ENCODE data around the gene CBX7. TPM values are rescaled to one million over a fixed set of nuclear protein-coding genes. Genes with fewer than 3 reads are reported as not detected.

The CBX7 gene
- total and polyA plus RNA-seq, 9 donors: 2.4 to 5.1 (median 3.2) TPM

GRCh38 chr22:39092111-39092862 is 60.2 kb downstream of the CBX7 start:
- no peaks in the 10 kb centered on the region for H3K9me3 ChIP-seq (replicated peaks; ENCODE audit: control insufficient read depth, low read depth, low read length)
- H3K4me3 ChIP-seq (ENCODE audit: low read length): no peak overlapping the region
- no peak for DNase-seq
- H3K36me3 ChIP-seq (ENCODE audit: control insufficient read depth, insufficient read depth, low read length): no peaks in the 10 kb centered on the region
- H3K27ac ChIP-seq (ENCODE audit: low read length): no peak overlapping the region
- peaks cover 7% of the 10 kb centered on the region for H3K4me1 ChIP-seq (ENCODE audit: control insufficient read depth, insufficient read depth, low read length)
- peaks cover 9% of the 10 kb centered on the region for H3K27me3 ChIP-seq (ENCODE audit: control insufficient read depth, insufficient read depth, low read length)
- 62% methylated on average over 6 of the region's 8 CpGs for WGBS (ENCODE audit: insufficient coverage)

DNA sequence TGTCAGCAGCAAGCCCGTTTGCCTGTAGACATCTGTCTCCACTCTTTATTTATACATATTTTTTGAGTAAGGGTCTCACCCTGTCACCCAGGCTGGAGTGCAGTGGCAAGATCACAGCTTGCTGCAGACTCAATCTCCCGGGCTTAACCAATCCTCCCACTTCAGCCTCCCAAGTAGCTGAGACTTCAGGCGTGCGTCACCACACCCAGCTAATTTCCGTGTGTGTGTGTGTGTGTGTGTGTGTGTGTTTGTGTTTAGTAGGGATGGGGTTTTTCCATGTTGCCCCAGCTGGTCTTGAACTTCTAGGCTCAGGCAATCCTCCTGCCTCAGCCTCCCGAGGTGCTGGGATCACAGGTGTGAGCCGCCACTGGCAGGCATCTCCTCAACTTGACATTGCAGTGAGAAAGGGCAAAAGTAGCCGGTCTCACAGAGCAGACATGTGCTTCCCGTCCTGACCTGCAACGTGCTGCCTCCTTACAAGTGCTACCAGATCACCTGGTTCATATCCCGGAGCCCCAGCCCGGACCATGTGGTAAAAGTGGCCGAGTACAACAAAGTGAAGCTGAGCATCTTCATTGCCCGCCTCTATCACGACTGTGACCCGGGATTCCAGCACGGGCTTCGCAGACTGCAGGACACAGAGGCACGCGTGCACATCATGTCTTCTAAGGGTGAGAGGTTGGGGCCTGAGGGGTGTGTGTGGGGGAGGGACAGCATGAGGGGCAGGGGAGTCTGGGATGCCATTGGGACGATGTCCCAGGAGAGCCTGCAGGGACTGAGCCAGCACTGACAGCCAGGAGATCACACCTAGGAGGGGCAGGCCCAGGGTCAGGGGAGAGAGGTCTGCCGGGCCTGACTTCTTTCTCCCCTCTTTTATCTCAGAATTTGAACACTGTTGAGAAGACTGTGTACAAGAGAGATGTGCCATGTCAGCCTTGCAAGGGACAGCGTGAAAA is 61.1 kb downstream of the CBX7 start:
- no peaks in the 10 kb centered on the region for H3K36me3 ChIP-seq (ENCODE audit: control insufficient read depth, insufficient read depth, low read length)
- WGBS (ENCODE audit: insufficient coverage): 72% methylated on average over 16 of the region's 23 CpGs
- peaks cover 7% of the 10 kb centered on the region for H3K4me1 ChIP-seq (ENCODE audit: control insufficient read depth, insufficient read depth, low read length)
- H3K9me3 ChIP-seq (replicated peaks; ENCODE audit: control insufficient read depth, low read depth, low read length): no peaks in the 10 kb centered on the region
- DNase-seq: no peak
- H3K27ac ChIP-seq (ENCODE audit: low read length): no peak overlapping the region
- H3K27me3 ChIP-seq (ENCODE audit: control insufficient read depth, insufficient read depth, low read length): peaks cover 9% of the 10 kb centered on the region
- no peak overlapping the region for H3K4me3 ChIP-seq (ENCODE audit: low read length)

DNA sequence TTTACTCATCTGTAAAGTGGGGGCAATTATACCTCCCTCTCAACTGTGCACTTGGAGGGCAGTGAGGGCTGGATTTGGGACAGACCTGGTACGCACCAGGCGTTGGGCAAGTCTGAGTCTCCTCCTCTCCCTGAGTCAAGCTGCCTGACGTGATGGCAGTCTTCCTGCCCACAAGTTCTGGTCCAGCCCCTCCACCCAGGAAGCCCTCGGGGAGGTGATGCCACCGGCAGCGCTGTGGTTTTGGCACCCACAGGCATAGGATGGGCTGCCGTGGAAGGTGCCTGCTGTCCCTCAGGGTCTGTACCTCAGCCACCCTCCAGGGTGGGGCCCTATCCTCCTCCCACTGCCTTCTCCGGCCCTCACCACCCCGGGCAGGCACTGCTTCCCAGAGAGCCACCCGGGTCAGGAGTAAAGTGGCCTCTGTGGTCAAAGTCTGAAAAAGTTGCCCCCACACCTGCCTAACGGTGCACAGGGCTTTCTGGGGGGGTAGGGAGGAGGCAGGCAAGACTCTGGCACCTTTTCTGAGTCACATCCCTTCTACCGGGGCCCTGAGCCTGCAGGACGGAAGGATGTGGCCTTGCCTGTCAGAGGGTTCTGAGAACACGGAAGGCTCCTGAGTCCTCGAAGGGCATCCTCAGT is 61.9 kb downstream of the CBX7 start:
- 82% methylated on average over 9 of the region's 15 CpGs for WGBS (ENCODE audit: insufficient coverage)

DNA sequence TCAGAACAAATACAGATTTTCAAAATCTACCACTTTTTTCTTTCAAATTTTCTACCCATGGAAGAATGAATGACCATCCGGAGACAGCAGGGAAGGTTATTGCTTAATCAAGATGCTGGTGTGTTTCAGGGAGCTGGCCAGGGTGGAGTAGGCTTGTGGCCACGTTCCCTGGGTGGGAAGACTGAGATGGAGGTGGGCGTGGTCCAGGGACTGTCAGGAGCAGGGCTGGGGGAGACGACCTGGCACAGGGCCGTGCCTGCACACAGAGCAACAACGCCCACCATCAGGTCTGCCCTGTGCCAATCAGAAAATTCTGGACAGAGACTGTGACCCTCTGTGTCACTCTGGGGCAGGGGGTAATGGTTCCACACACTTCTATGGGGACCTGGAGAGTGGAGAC is 62.6 kb downstream of the CBX7 start:
- DNase-seq: no peak
- Histone ChIP-seq H3K9me3 (replicated peaks; ENCODE audit: control insufficient read depth, low read depth, low read length) (no peaks in the 10 kb centered on the region), H3K36me3 (ENCODE audit: control insufficient read depth, insufficient read depth, low read length) (no peaks in the 10 kb centered on the region), H3K27me3 (ENCODE audit: control insufficient read depth, insufficient read depth, low read length) (peaks cover 9% of the 10 kb centered on the region), H3K27ac (ENCODE audit: low read length) (no peak overlapping the region), H3K4me3 (ENCODE audit: low read length) (no peak overlapping the region), H3K4me1 (ENCODE audit: control insufficient read depth, insufficient read depth, low read length) (peaks cover 7% of the 10 kb centered on the region)
- 71% methylated on average over 6 of the region's 6 CpGs for WGBS (ENCODE audit: insufficient coverage)

More for the DNA sequence above, 61.9 kb downstream of the CBX7 start:
- Histone ChIP-seq H3K4me1 (ENCODE audit: control insufficient read depth, insufficient read depth, low read length) (peaks cover 7% of the 10 kb centered on the region), H3K27me3 (ENCODE audit: control insufficient read depth, insufficient read depth, low read length) (peaks cover 9% of the 10 kb centered on the region), H3K4me3 (ENCODE audit: low read length) (no peak overlapping the region), H3K36me3 (ENCODE audit: control insufficient read depth, insufficient read depth, low read length) (no peaks in the 10 kb centered on the region), H3K27ac (ENCODE audit: low read length) (no peak overlapping the region), H3K9me3 (replicated peaks; ENCODE audit: control insufficient read depth, low read depth, low read length) (no peaks in the 10 kb centered on the region)
- DNase-seq: no peak

GRCh38 chr22:39088685-39089032 is 63.8 kb downstream of the CBX7 start:
- no peak overlapping the region for H3K4me3 ChIP-seq (ENCODE audit: low read length)
- H3K4me1 ChIP-seq (ENCODE audit: control insufficient read depth, insufficient read depth, low read length): peaks cover 7% of the 10 kb centered on the region
- H3K27ac ChIP-seq (ENCODE audit: low read length): no peak overlapping the region

GRCh38 chr22:39087881-39088684 is 64.4 kb downstream of the CBX7 start:
- Histone ChIP-seq H3K4me1 (ENCODE audit: control insufficient read depth, insufficient read depth, low read length) (peaks cover 7% of the 10 kb centered on the region), H3K27me3 (ENCODE audit: control insufficient read depth, insufficient read depth, low read length) (peaks cover 9% of the 10 kb centered on the region), H3K36me3 (ENCODE audit: control insufficient read depth, insufficient read depth, low read length) (no peaks in the 10 kb centered on the region), H3K4me3 (ENCODE audit: low read length) (no peak overlapping the region), H3K27ac (ENCODE audit: low read length) (no peak overlapping the region), H3K9me3 (replicated peaks; ENCODE audit: control insufficient read depth, low read depth, low read length) (no peaks in the 10 kb centered on the region)
- DNase-seq: peak; percentile 80
- WGBS (ENCODE audit: insufficient coverage): 28% methylated on average over 12 of the region's 18 CpGs

More at GRCh38 chr22:39088685-39089032, 63.8 kb downstream of the CBX7 start:
- H3K36me3 ChIP-seq (ENCODE audit: control insufficient read depth, insufficient read depth, low read length): no peaks in the 10 kb centered on the region
- H3K27me3 ChIP-seq (ENCODE audit: control insufficient read depth, insufficient read depth, low read length): peaks cover 9% of the 10 kb centered on the region
- H3K9me3 ChIP-seq (replicated peaks; ENCODE audit: control insufficient read depth, low read depth, low read length): no peaks in the 10 kb centered on the region
- DNase-seq: no peak
- WGBS (ENCODE audit: insufficient coverage): 62% methylated on average over 5 of the region's 5 CpGs

- DNase-seq: no peak
Observed at GRCh38 chr22:39087098-39087497, 65.4 kb downstream of the CBX7 start.

DNA sequence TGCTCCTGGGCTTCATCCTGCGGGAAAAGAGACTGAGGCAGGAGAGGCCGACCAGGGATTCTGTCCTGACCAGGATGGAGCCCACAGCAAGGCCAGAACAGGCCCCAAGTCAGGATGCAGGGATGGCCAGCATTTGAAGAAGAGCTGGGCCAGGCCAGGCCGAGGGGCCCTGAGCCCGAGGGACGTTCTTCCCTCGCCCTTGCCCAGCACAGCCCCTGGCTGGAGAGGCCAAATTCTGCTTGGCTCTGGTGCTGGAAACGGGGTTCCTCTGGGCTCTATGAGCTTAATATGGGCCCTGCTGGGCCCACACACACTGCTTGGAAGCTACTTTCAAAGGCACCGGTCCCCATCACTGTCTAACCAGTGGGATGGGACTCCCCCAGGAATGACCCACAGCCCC is 67.8 kb downstream of the CBX7 start:
- Histone ChIP-seq H3K36me3 (ENCODE audit: control insufficient read depth, insufficient read depth, low read length) (no peaks in the 10 kb centered on the region), H3K9me3 (replicated peaks; ENCODE audit: control insufficient read depth, low read depth, low read length) (no peaks in the 10 kb centered on the region), H3K4me3 (ENCODE audit: low read length) (no peak overlapping the region), H3K4me1 (ENCODE audit: control insufficient read depth, insufficient read depth, low read length) (peaks cover 7% of the 10 kb centered on the region), H3K27me3 (ENCODE audit: control insufficient read depth, insufficient read depth, low read length) (peaks cover 3% of the 10 kb centered on the region), H3K27ac (ENCODE audit: low read length) (no peak overlapping the region)
- WGBS (ENCODE audit: insufficient coverage): 84% methylated on average over 8 of the region's 8 CpGs
- DNase-seq: no peak

More at GRCh38 chr22:39087098-39087497, 65.4 kb downstream of the CBX7 start:
- Histone ChIP-seq H3K4me1 (ENCODE audit: control insufficient read depth, insufficient read depth, low read length) (peaks cover 7% of the 10 kb centered on the region), H3K4me3 (ENCODE audit: low read length) (no peak overlapping the region), H3K27me3 (ENCODE audit: control insufficient read depth, insufficient read depth, low read length) (peaks cover 6% of the 10 kb centered on the region), H3K9me3 (replicated peaks; ENCODE audit: control insufficient read depth, low read depth, low read length) (no peaks in the 10 kb centered on the region), H3K36me3 (ENCODE audit: control insufficient read depth, insufficient read depth, low read length) (no peaks in the 10 kb centered on the region), H3K27ac (ENCODE audit: low read length) (no peak overlapping the region)
- 74% methylated on average over 5 of the region's 6 CpGs for WGBS (ENCODE audit: insufficient coverage)

- no peak overlapping the region for H3K27ac ChIP-seq (ENCODE audit: low read length)
- DNase-seq: no peak
- no peaks in the 10 kb centered on the region for H3K36me3 ChIP-seq (ENCODE audit: control insufficient read depth, insufficient read depth, low read length)
- no peaks in the 10 kb centered on the region for H3K9me3 ChIP-seq (replicated peaks; ENCODE audit: control insufficient read depth, low read depth, low read length)
- H3K4me3 ChIP-seq (ENCODE audit: low read length): no peak overlapping the region
- no peaks in the 10 kb centered on the region for H3K27me3 ChIP-seq (ENCODE audit: control insufficient read depth, insufficient read depth, low read length)
- WGBS (ENCODE audit: insufficient coverage): 84% methylated on average over 9 of the region's 14 CpGs
- peaks cover 7% of the 10 kb centered on the region for H3K4me1 ChIP-seq (ENCODE audit: control insufficient read depth, insufficient read depth, low read length)
Observed at GRCh38 chr22:39083212-39084165, 69.0 kb downstream of the CBX7 start.

Data from muscle of leg (tissue), 11 donors.